H1 (cell line): ENCODE data around the gene FICD. TPM values are rescaled to one million over a fixed set of nuclear protein-coding genes. Genes with fewer than 3 reads are reported as not detected.

Experiments used
- CTCF ChIA-PET: fragments of 300-600 bp; sonication (Branson Sonifier 250); formaldehyde crosslinking; loops from one replicate; lab custom pipeline; 2021; ENCODE audit not compliant: partially characterized antibody; lab: Charles Lee
- POLR2A ChIA-PET: fragments of 300-600 bp; sonication (Branson Sonifier 250); formaldehyde crosslinking; loops from one replicate; lab custom pipeline; 2021; ENCODE audit warnings: inconsistent platforms; ENCODE audit not compliant: partially characterized antibody; lab: Charles Lee
- DNase-seq, 2 experiments: peaks; one replicate each; pipeline versions ENCODE4 v3.0.0 to v3.0.0-alpha.2; 2010 to 2022; ENCODE audit warnings: low spot score in 2 of 2, low read depth in 1 of 2, mixed read lengths in 1 of 2
- FAIRE-seq: peaks from 2 replicates; lab custom pipeline; 2011; peaks lifted over from hg19 to GRCh38; lab: Jason Lieb, UNC
- H2AFZ ChIP-seq: 2 replicates; pipeline ENCODE4 v1.8.1; 2012; ENCODE audit warnings: low read length, inconsistent platforms
- H2AK5ac ChIP-seq: 2 replicates; pipeline ENCODE4 v1.6.1; 2013; ENCODE audit warnings: low read depth, low read length
- H2BK120ac ChIP-seq: replicated peaks from 2 replicates; pipeline ENCODE3; 2013; ENCODE audit warnings: low read depth, low read length, inconsistent platforms
- H2BK12ac ChIP-seq: 2 replicates; pipeline ENCODE4 v1.6.1; 2013; ENCODE audit warnings: low read depth, low read length
- H2BK15ac ChIP-seq: 2 replicates; pipeline ENCODE4 v1.6.1; 2013; ENCODE audit warnings: low read length
- H2BK20ac ChIP-seq: 2 replicates; pipeline ENCODE4 v1.6.1; 2013; ENCODE audit warnings: low read length
- H2BK5ac ChIP-seq: 2 replicates; pipeline ENCODE4 v1.6.1; 2013; ENCODE audit warnings: low read depth, low read length
- H3K14ac ChIP-seq: 2 replicates; pipeline ENCODE4 v1.6.1; 2013; ENCODE audit warnings: inconsistent platforms; ENCODE audit not compliant: insufficient read length
- H3K18ac ChIP-seq: 2 replicates; pipeline ENCODE4 v1.6.1; 2013; ENCODE audit warnings: low read length; ENCODE audit errors: extremely low read depth
- H3K23ac ChIP-seq: 2 replicates; pipeline ENCODE4 v1.6.1; 2013; ENCODE audit warnings: inconsistent platforms; ENCODE audit not compliant: insufficient read length
- H3K23me2 ChIP-seq: 2 replicates; pipeline ENCODE4 v1.6.1; 2013; ENCODE audit warnings: low read depth, low read length
- H3K27ac ChIP-seq: 2 replicates; pipeline ENCODE4 v1.6.1; 2011; ENCODE audit warnings: low read depth, low read length, inconsistent platforms
- H3K27me3 ChIP-seq, 4 experiments: replicated peaks in 1 of 4; 1 replicate in 1 of 4; 2 replicates in 3 of 4; pipeline versions ENCODE4 v1.6.1 to v1.8.1; 2011 to 2013; ENCODE audit warnings: low read length in 3 of 4, mild to moderate bottlenecking in 3 of 4, inconsistent platforms in 2 of 4, mixed read lengths in 2 of 4, moderate library complexity in 1 of 4; ENCODE audit not compliant: control insufficient read depth in 3 of 4, insufficient read depth in 3 of 4; ENCODE audit errors: extremely low read depth in 1 of 4
- H3K36me3 ChIP-seq, 4 experiments: 2 replicates each; pipeline versions ENCODE4 v1.6.1 to v1.8.1; 2011 to 2013; ENCODE audit warnings: mild to moderate bottlenecking in 4 of 4, low read length in 3 of 4, moderate library complexity in 2 of 4, control low read depth in 1 of 4, inconsistent platforms in 1 of 4; ENCODE audit not compliant: insufficient read depth in 4 of 4, control insufficient read depth in 2 of 4
- H3K4ac ChIP-seq: replicated peaks from 2 replicates; pipeline ENCODE3; 2013; ENCODE audit warnings: low read length, low read depth, mixed read lengths, inconsistent platforms; ENCODE audit not compliant: insufficient read length
- H3K4me1 ChIP-seq, 4 experiments: replicated peaks in 1 of 4; 1 replicate in 1 of 4; 2 replicates in 3 of 4; pipeline versions ENCODE4 v1.6.1 to v1.8.1; 2011 to 2013; ENCODE audit warnings: low read length in 3 of 4, inconsistent platforms in 2 of 4, mixed read lengths in 1 of 4; ENCODE audit not compliant: insufficient read depth in 4 of 4, control insufficient read depth in 3 of 4
- H3K4me2 ChIP-seq, 2 experiments: 2 replicates each; pipeline versions ENCODE4 v1.6.1 to v1.8.1; 2011 to 2013; ENCODE audit warnings: low read depth in 2 of 2, low read length in 2 of 2, control low read depth in 1 of 2, inconsistent platforms in 1 of 2, mild to moderate bottlenecking in 1 of 2; ENCODE audit not compliant: insufficient read depth in 1 of 2
- H3K4me3 ChIP-seq, 4 experiments: fragments of 200-600, 300-600 bp in 1 of 4; sonication (generic), shearing (Covaris generic), sonication (Bioruptor Twin) in 1 of 4; 2 replicates each; pipeline versions ENCODE4 v1.5.1 to v1.8.1; 2011 to 2016; ENCODE audit warnings: low read length in 4 of 4, low read depth in 3 of 4, control low read depth in 2 of 4, inconsistent platforms in 2 of 4, mild to moderate bottlenecking in 2 of 4, mixed read lengths in 1 of 4, moderate library complexity in 1 of 4; ENCODE audit not compliant: insufficient read depth in 2 of 4; ENCODE audit errors: extremely low read depth in 1 of 4
- H3K56ac ChIP-seq: replicated peaks from 2 replicates; pipeline ENCODE3; 2013; ENCODE audit warnings: low read depth, mild to moderate bottlenecking, mixed read lengths, low read length, inconsistent platforms; ENCODE audit not compliant: insufficient read length
- H3K79me1 ChIP-seq: 2 replicates; pipeline ENCODE4 v1.6.1; 2013; ENCODE audit warnings: low read depth, low read length, control low read depth
- H3K79me2 ChIP-seq, 2 experiments: 2 replicates each; pipeline versions ENCODE4 v1.6.1 to v1.8.1; 2012 to 2013; ENCODE audit warnings: low read length in 2 of 2, mild to moderate bottlenecking in 2 of 2, inconsistent platforms in 1 of 2; ENCODE audit not compliant: insufficient read depth in 2 of 2, control insufficient read depth in 1 of 2
- H3K9ac ChIP-seq, 4 experiments: replicated peaks in 1 of 4; 1 replicate in 1 of 4; 2 replicates in 3 of 4; pipeline versions ENCODE4 v1.6.1 to v1.8.1; 2011 to 2013; ENCODE audit warnings: low read depth in 3 of 4, low read length in 3 of 4, control low read depth in 2 of 4, mild to moderate bottlenecking in 2 of 4, moderate library complexity in 2 of 4, inconsistent platforms in 1 of 4; ENCODE audit errors: extremely low read depth in 1 of 4
- H3K9me3 ChIP-seq, 2 experiments: 2 replicates each; pipeline versions ENCODE4 v1.6.1 to v1.8.1; 2012 to 2013; ENCODE audit warnings: mild to moderate bottlenecking in 2 of 2, moderate library complexity in 2 of 2, control low read depth in 1 of 2, inconsistent platforms in 1 of 2, low read depth in 1 of 2, low read length in 1 of 2, mixed read lengths in 1 of 2; ENCODE audit not compliant: insufficient read depth in 2 of 2
- H4K20me1 ChIP-seq, 2 experiments: replicated peaks in 1 of 2; 2 replicates each; pipeline versions ENCODE3 to v1.8.1; 2011 to 2013; ENCODE audit warnings: inconsistent platforms in 2 of 2, low read length in 2 of 2, mild to moderate bottlenecking in 1 of 2; ENCODE audit not compliant: insufficient read depth in 2 of 2, control insufficient read depth in 1 of 2
- H4K5ac ChIP-seq: 2 replicates; pipeline ENCODE4 v1.6.1; 2013; ENCODE audit warnings: low read length, low read depth, mixed read lengths, inconsistent platforms; ENCODE audit not compliant: insufficient read length
- H4K8ac ChIP-seq: 2 replicates; pipeline ENCODE4 v1.8.0; 2013; ENCODE audit warnings: mild to moderate bottlenecking, moderate library complexity, low read length, inconsistent platforms; ENCODE audit not compliant: insufficient read depth; ENCODE audit errors: extremely low read depth
- H4K91ac ChIP-seq: replicated peaks from 2 replicates; pipeline ENCODE3; 2013; ENCODE audit warnings: low read length, mixed read lengths, inconsistent platforms; ENCODE audit not compliant: insufficient read length
- CREB1 ChIP-seq: IDR thresholded peaks from 2 replicates; pipeline ENCODE4 v1.6.1; 2012; ENCODE audit warnings: inconsistent platforms
- EGR1 ChIP-seq: IDR thresholded peaks from 2 replicates; pipeline ENCODE4 v1.6.1; 2011; ENCODE audit warnings: low read depth, low read length, borderline replicate concordance
- HDAC2 ChIP-seq, 2 experiments: fragments of 300-600 bp in 1 of 2; sonication (generic) in 1 of 2; IDR thresholded peaks; 2 replicates each; pipeline ENCODE4 v1.6.1; 2011 to 2012; ENCODE audit warnings: low read depth in 2 of 2, low read length in 2 of 2, mild to moderate bottlenecking in 2 of 2, moderate library complexity in 2 of 2, borderline replicate concordance in 1 of 2, inconsistent platforms in 1 of 2
- JUN ChIP-seq: IDR thresholded peaks from 2 replicates; pipeline ENCODE4 v1.6.1; 2011; ENCODE audit warnings: low read depth, mild to moderate bottlenecking, improper control_type of control experiment, low read length
- POU5F1 ChIP-seq: IDR thresholded peaks from 2 replicates; pipeline ENCODE4 v1.6.1; 2011; ENCODE audit warnings: low read depth, mild to moderate bottlenecking, low read length, moderate library complexity
- TAF1 ChIP-seq: IDR thresholded peaks from 2 replicates; pipeline ENCODE4 v1.6.1; 2011; ENCODE audit warnings: mild to moderate bottlenecking, low read depth, low read length
- WGBS, 2 experiments: shearing (Covaris generic) in 1 of 2; methylation state at CpG; one replicate each; pipeline versions ENCODE4 v1.1.6 to v1.1.7; 2013 to 2015; ENCODE audit warnings: low lambda C conversion rate in 2 of 2, mixed read lengths in 2 of 2, inconsistent platforms in 1 of 2, low coverage in 1 of 2, missing lambda C conversion rate in 1 of 2; ENCODE audit not compliant: insufficient replicate concordance in 2 of 2, insufficient coverage in 1 of 2, insufficient read length in 1 of 2; ENCODE audit errors: extremely low coverage in 1 of 2, missing lambda C conversion rate in 1 of 2; 5-methylcytosine and 5-hydroxymethylcytosine counted together
- polyA plus RNA-seq, 7 experiments: library from polyadenylated mRNA; depleted of rRNA in 3 of 7; stranded (reverse) in 5 of 7; unstranded in 2 of 7; fragments of >200 nt in 5 of 7; fragments of 200-250 nt in 2 of 7; gene quantifications; 1 replicate in 5 of 7; 2 replicates in 1 of 7; 4 replicates in 1 of 7; pipeline versions ENCODE4 v1.2.1 to v1.2.3, GENCODE V29; 2011 to 2013; ENCODE audit warnings: missing spikeins in 2 of 7, mixed read lengths in 2 of 7
- total RNA-seq: library from RNA; stranded (reverse); fragmentation: NEBNext Ultra II Directional; extraction: Animal tissue kit (Norgen Biotek cat#: 25700); gene quantifications from 2 replicates; pipeline ENCODE4 v1.2.1, GENCODE V29; 2021
- TF ChIP-seq, protein P1 (sequence below): IDR thresholded peaks from 2 replicates; pipeline ENCODE4 v1.6.1; 2012; ENCODE audit warnings: inconsistent platforms

The FICD gene
- total and polyA plus RNA-seq, 2 of the 8 experiments (the other 6 are each of a cell fraction or from before 2014, with no cell fraction given): 2.2 to 6.0 TPM

DNA sequence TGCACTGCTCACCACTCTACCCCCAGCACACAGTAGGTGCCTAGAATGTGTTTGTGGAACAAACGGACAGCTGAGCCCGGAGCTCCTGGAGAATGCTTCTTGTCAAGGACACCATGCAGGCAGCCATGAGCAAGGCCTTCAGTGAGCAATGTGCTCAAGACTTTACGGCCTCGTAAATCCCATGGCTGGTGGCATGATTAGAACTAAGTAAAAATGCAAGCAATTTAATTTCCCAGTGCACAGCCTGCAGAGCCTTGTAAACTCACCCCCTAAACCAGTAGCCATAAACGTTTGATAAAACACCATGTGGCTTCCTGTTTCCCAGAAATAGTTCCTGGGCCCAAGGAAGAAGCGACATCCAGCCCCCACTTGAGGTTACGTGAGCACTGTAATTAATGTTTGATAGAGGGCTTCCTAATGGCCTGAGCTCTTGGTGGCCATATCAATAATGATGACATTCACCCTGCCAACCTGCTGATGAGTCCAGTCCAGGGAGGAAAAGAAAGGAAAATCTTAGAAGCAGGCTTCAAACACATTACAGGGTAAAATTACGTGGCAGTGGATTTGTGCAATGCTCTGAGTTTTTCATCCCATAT is 36.4 kb upstream of the FICD start:
- Histone ChIP-seq H4K5ac (no peak overlapping the region), H2BK20ac (no peak overlapping the region), H3K23me2 (0 out of 2 replicates have a peak, but pooled peaks cover 2% of the 10 kb centered on the region), H3K14ac (no peak overlapping the region), H2BK15ac (no peak overlapping the region), H4K8ac (no peak overlapping the region; the same call in 1 of the 2 replicates), H3K4ac (no peak overlapping the region), H3K4me2 (no peak overlapping the region), H3K9me3 (no peaks in the 10 kb centered on the region), H3K18ac (no peak overlapping the region), H2BK120ac (no peak overlapping the region), H2AK5ac (no peak overlapping the region), H3K36me3 (no peaks in the 10 kb centered on the region), H3K79me2 (no peaks in the 10 kb centered on the region), H3K23ac (no peak overlapping the region), H3K79me1 (no peaks in the 10 kb centered on the region), H3K56ac (no peak overlapping the region), H4K20me1 (no peaks in the 10 kb centered on the region), H2AFZ (no peak overlapping the region), H3K27me3 (no peaks in the 10 kb centered on the region), H3K4me3 (no peak overlapping the region), H2BK5ac (no peak overlapping the region), H2BK12ac (no peak overlapping the region), H3K27ac (no peak overlapping the region), H3K9ac (no peak overlapping the region), H3K4me1 (peaks cover 0 to 5% (median 3%) of the 10 kb centered on the region in 4 experiments; a peak in 3 of 7 replicates), H4K91ac (no peak overlapping the region)
- POLR2A ChIA-PET: no interaction called here
- FAIRE-seq (no peak), DNase-seq (no peak)
- TF ChIP-seq, protein P1, sequence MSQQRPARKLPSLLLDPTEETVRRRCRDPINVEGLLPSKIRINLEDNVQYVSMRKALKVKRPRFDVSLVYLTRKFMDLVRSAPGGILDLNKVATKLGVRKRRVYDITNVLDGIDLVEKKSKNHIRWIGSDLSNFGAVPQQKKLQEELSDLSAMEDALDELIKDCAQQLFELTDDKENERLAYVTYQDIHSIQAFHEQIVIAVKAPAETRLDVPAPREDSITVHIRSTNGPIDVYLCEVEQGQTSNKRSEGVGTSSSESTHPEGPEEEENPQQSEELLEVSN: no peak
- no peak for TF ChIP-seq TAF1
- no peak for TF ChIP-seq CREB1
- no peak for TF ChIP-seq EGR1
- TF ChIP-seq POU5F1: no peak
- no peak for TF ChIP-seq JUN
- TF ChIP-seq HDAC2 (IDR thresholded peaks at IDR 0.05; ENCODE audit: borderline replicate concordance in 1 of 2, low read depth in 2 of 2, low read length in 2 of 2): no peak
- 91% methylated on average over 8 of the region's 8 CpGs; no CpG with 5 or more reads in 1 of the 2 experiments for WGBS, 2 experiments
- CTCF ChIA-PET: interaction anchor here (1.3 to 3.5 kb wide), 4 partner anchors 13 to 486 kb away, joined by 4 to 17 read pairs (median 8); no protein-coding TSS in a partner anchor
